ENCODE results near the gene RANBP6.

GRCh38 chr9:5999443-6000101, 15.9 kb downstream of the RANBP6 start:
- no peak for TF ChIP-seq POLR2A (IDR thresholded peaks at IDR 0.05; ENCODE audit: low read length)
- no peak for TF ChIP-seq GATA1 (IDR thresholded peaks at IDR 0.05; ENCODE audit: low read depth, low read length)

All from erythroblast (primary cell).